Right lobe of liver (tissue), 4 donors: ENCODE results near the gene TNFRSF4.

Experiments
- POLR2A ChIP-seq: fragments of 450-650 bp; IDR thresholded peaks from one replicate; pipeline ENCODE4 v1.6.1; 2017; ENCODE audit warnings: antibody characterized with exemption, mild to moderate bottlenecking
- TF ChIP-seq, protein P1 (sequence below), 4 donors: fragments of 200-600 bp in 3 of 4; fragments of 450-650 bp in 1 of 4; IDR thresholded peaks; one replicate each; pipeline versions ENCODE4 v1.5.1 to v1.8.0; 2016 to 2022; ENCODE audit warnings: antibody characterized with exemption in 4 of 4, mild to moderate bottlenecking in 2 of 4
- donor health status: DM: no; HTN: no; CAD: no.
- donor health status: DM: no; HTN: no; CAD: no.
- donor health status: DM: no; HTN: yes; CAD: no.

- TF ChIP-seq, protein P1, sequence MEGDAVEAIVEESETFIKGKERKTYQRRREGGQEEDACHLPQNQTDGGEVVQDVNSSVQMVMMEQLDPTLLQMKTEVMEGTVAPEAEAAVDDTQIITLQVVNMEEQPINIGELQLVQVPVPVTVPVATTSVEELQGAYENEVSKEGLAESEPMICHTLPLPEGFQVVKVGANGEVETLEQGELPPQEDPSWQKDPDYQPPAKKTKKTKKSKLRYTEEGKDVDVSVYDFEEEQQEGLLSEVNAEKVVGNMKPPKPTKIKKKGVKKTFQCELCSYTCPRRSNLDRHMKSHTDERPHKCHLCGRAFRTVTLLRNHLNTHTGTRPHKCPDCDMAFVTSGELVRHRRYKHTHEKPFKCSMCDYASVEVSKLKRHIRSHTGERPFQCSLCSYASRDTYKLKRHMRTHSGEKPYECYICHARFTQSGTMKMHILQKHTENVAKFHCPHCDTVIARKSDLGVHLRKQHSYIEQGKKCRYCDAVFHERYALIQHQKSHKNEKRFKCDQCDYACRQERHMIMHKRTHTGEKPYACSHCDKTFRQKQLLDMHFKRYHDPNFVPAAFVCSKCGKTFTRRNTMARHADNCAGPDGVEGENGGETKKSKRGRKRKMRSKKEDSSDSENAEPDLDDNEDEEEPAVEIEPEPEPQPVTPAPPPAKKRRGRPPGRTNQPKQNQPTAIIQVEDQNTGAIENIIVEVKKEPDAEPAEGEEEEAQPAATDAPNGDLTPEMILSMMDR (IDR thresholded peaks at IDR 0.05), result no peak
- TF ChIP-seq POLR2A, result no peak
Observed at GRCh38 chr1:1235016-1235744, 21.2 kb upstream of the TNFRSF4 start.
